Large intestine (tissue), 3 donors: ENCODE measurements around the gene SP7. TPM values are rescaled to one million over a fixed set of nuclear protein-coding genes. Genes with fewer than 3 reads are reported as not detected.

Source experiments
- DNase-seq, 2 donors: peaks; one replicate each; pipeline versions ENCODE4 v3.0.0 to v3.0.0-alpha.2; 2013
- H3K27ac ChIP-seq: one replicate; pipeline ENCODE4 v1.5.1; 2013; ENCODE audit warnings: low read length
- H3K27me3 ChIP-seq: 2 replicates; pipeline ENCODE4 v1.6.1; 2013; ENCODE audit warnings: low read length; ENCODE audit not compliant: control insufficient read depth, insufficient read depth
- H3K36me3 ChIP-seq: 2 replicates; pipeline ENCODE4 v1.6.1; 2013; ENCODE audit warnings: low read length; ENCODE audit not compliant: control insufficient read depth, insufficient read depth
- H3K4me1 ChIP-seq: one replicate; pipeline ENCODE4 v1.6.1; 2013; ENCODE audit warnings: low read length; ENCODE audit not compliant: control insufficient read depth, insufficient read depth
- H3K4me3 ChIP-seq: one replicate; pipeline ENCODE4 v1.5.1; 2013; ENCODE audit warnings: low read length
- H3K9me3 ChIP-seq: one replicate; pipeline ENCODE4 v1.6.1; 2013; ENCODE audit warnings: mild to moderate bottlenecking, low read depth, low read length, moderate library complexity; ENCODE audit not compliant: control insufficient read depth
- WGBS: methylation state at CpG from one replicate; pipeline ENCODE4 v1.1.5; 2013; ENCODE audit warnings: low lambda C conversion rate; ENCODE audit not compliant: insufficient coverage; 5-methylcytosine and 5-hydroxymethylcytosine counted together
- polyA plus RNA-seq: library from polyadenylated mRNA; unstranded; fragments of 120-200 nt; gene quantifications from one replicate; pipeline ENCODE4 v1.2.1, GENCODE V29; 2013

The SP7 gene
- polyA plus RNA-seq, 1 donor = 0.01 TPM

DNA sequence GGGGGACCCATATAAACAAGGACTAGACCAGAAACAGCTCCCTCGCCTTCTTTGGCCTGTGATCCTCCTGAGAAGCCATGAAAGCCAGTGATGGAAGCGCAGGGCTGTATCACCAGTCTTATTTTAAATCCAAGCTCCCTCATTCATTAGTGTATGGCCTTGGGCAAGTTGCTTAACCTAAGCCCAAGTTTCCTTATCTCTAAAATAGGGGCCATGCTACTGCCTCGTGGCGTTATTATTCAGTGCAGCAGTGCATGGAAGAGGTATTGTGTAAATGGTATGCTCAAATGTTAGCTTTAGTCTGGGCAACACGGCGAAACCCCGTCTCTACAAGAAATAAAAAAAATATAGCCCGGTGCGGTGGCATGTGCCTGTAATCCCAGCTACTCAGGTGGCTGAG lies 58.2 kb downstream of the SP7 start:
- peaks cover 36% of the 10 kb centered on the region for H3K36me3 ChIP-seq

More for the DNA sequence above, 58.2 kb downstream of the SP7 start:
- peaks cover 22% of the 10 kb centered on the region for H3K4me1 ChIP-seq
- H3K27me3 ChIP-seq = no peaks in the 10 kb centered on the region
- H3K9me3 ChIP-seq = no peaks in the 10 kb centered on the region
- WGBS = 100% methylated on average over 2 of the region's 9 CpGs
- no peak overlapping the region for H3K27ac ChIP-seq
- no peak for DNase-seq
- H3K4me3 ChIP-seq = no peak overlapping the region

Other genes with a start within 250 kb of the SP7 start
- 19.7 TPM for gene IGFBP6, start 238.7 kb downstream of the SP7 start, polyA plus RNA-seq
- gene SOAT2, start 232.9 kb downstream of the SP7 start, polyA plus RNA-seq = 126 TPM
- 23.7 TPM for gene ZNF740, start 155.6 kb downstream of the SP7 start, polyA plus RNA-seq
- 60.0 TPM for gene CSAD, start 155.4 kb downstream of the SP7 start, polyA plus RNA-seq
- 9.5 TPM for gene ITGB7, start 129.1 kb downstream of the SP7 start, polyA plus RNA-seq
- 11.6 TPM for gene RARG, start 104.1 kb downstream of the SP7 start, polyA plus RNA-seq
- 31.2 TPM for gene ESPL1, start 68.1 kb downstream of the SP7 start, polyA plus RNA-seq
- 667 TPM for gene PFDN5, start 40.8 kb downstream of the SP7 start, polyA plus RNA-seq
- gene MYG1, start 36.7 kb downstream of the SP7 start, polyA plus RNA-seq = 46.3 TPM
- gene AAAS, start 14.7 kb downstream of the SP7 start, polyA plus RNA-seq = 63.8 TPM
- 72.8 TPM for gene SP1, start 43.8 kb upstream of the SP7 start, polyA plus RNA-seq
- gene AMHR2, start 87.5 kb upstream of the SP7 start, polyA plus RNA-seq = 8.8 TPM
- 409 TPM for gene PRR13, start 105.4 kb upstream of the SP7 start, polyA plus RNA-seq
- gene PCBP2, start 115.7 kb upstream of the SP7 start, polyA plus RNA-seq = 765 TPM
- 13.7 TPM for gene MAP3K12, start 163.1 kb upstream of the SP7 start, polyA plus RNA-seq
- 34.0 TPM for gene TARBP2, start 164.9 kb upstream of the SP7 start, polyA plus RNA-seq
- gene NPFF, start 171.1 kb upstream of the SP7 start, polyA plus RNA-seq = not detected